A673 (cell line): ENCODE measurements around the gene ZNRF3. TPM values are rescaled to one million over a fixed set of nuclear protein-coding genes. Genes with fewer than 3 reads are reported as not detected.
A peak's percentile ranks its signal among the peaks of the same experiment; 100 is the strongest.

Experiments
- BruUV-seq: library from RNA; stranded (reverse); fragments of 400-500 nt; replicated peaks from 2 replicates; lab custom pipeline; 2021; lab: Mats Ljungman, UMichigan
- CTCF ChIA-PET: fragments of 300-600 bp; sonication (Branson Sonifier 250); formaldehyde crosslinking; loops from one replicate; lab custom pipeline; 2022; ENCODE audit warnings: antibody characterized with exemption; lab: Charles Lee
- POLR2A ChIA-PET: fragments of 300-600 bp; sonication (Branson Sonifier 250); formaldehyde crosslinking; loops from one replicate; lab custom pipeline; 2022; ENCODE audit warnings: antibody characterized with exemption; ENCODE audit not compliant: low non-redundant PET; lab: Charles Lee
- DNase-seq: peaks from one replicate; pipeline ENCODE4 v3.0.0-alpha.2; 2015; ENCODE audit warnings: low spot score
- H3K27ac ChIP-seq: fragments of 200-600 bp; sonication (generic); 2 replicates; pipeline ENCODE4 v1.5.1; 2016; ENCODE audit warnings: mixed run types, low read depth, mild to moderate bottlenecking, mixed read lengths, antibody characterized with exemption, low read length; ENCODE audit not compliant: poor library complexity, severe bottlenecking
- H3K27me3 ChIP-seq: fragments of 200-600 bp; sonication (generic); replicated peaks from 2 replicates; pipeline ENCODE4 v1.6.1; 2017; ENCODE audit warnings: mixed run types, low read depth, mild to moderate bottlenecking, mixed read lengths, antibody characterized with exemption, low read length; ENCODE audit not compliant: insufficient read depth, poor library complexity
- H3K36me3 ChIP-seq: fragments of 200-600 bp; sonication (generic); 2 replicates; pipeline ENCODE4 v1.6.1; 2016; ENCODE audit warnings: mixed run types, mild to moderate bottlenecking, mixed read lengths, antibody characterized with exemption, low read length; ENCODE audit not compliant: insufficient read depth, poor library complexity, severe bottlenecking
- H3K4me1 ChIP-seq: fragments of 200-600 bp; sonication (generic); 2 replicates; pipeline ENCODE4 v1.6.1; 2017; ENCODE audit warnings: mixed run types, mild to moderate bottlenecking, mixed read lengths, antibody characterized with exemption, low read length; ENCODE audit not compliant: insufficient read depth, poor library complexity, severe bottlenecking
- H3K4me3 ChIP-seq: fragments of 200-600 bp; sonication (generic); 2 replicates; pipeline ENCODE4 v1.5.1; 2016; ENCODE audit warnings: low read depth, mixed run types, mild to moderate bottlenecking, mixed read lengths, low read length; ENCODE audit not compliant: poor library complexity, severe bottlenecking
- H3K9me3 ChIP-seq: fragments of 200-600 bp; sonication (generic); 2 replicates; pipeline ENCODE4 v1.6.1; 2016; ENCODE audit warnings: mixed run types, low read depth, mild to moderate bottlenecking, mixed read lengths, antibody characterized with exemption, low read length; ENCODE audit not compliant: poor library complexity, severe bottlenecking
- CTCF ChIP-seq: fragments of 300-800, 200-600 bp; sonication (generic); conservative IDR thresholded peaks from 2 replicates; pipeline ENCODE4 v1.5.1; 2017; ENCODE audit warnings: low read depth, mild to moderate bottlenecking, antibody characterized with exemption, low read length, moderate library complexity, mixed read lengths
- EZH2 ChIP-seq: fragments of 200-600 bp; sonication (generic); IDR thresholded peaks from 2 replicates; pipeline ENCODE4 v1.6.1; 2017; ENCODE audit warnings: borderline replicate concordance, low read depth, mild to moderate bottlenecking, mixed read lengths, antibody characterized with exemption, low read length; ENCODE audit not compliant: poor library complexity, severe bottlenecking
- intact Hi-C: fragments of 100-400 bp; cut with micrococcal nuclease; formaldehyde crosslinking; loops from one replicate; pipeline ENCODE4 v1.10.0; 2022; ENCODE audit not compliant: unreplicated experiment
- total RNA-seq: library from RNA; stranded (reverse); gene quantifications from 2 replicates; pipeline ENCODE4 v1.2.3, GENCODE V29; 2021

ZNRF3 gene
- total RNA-seq, 1 experiment from 2014 or later, result 11.9 TPM

DNA sequence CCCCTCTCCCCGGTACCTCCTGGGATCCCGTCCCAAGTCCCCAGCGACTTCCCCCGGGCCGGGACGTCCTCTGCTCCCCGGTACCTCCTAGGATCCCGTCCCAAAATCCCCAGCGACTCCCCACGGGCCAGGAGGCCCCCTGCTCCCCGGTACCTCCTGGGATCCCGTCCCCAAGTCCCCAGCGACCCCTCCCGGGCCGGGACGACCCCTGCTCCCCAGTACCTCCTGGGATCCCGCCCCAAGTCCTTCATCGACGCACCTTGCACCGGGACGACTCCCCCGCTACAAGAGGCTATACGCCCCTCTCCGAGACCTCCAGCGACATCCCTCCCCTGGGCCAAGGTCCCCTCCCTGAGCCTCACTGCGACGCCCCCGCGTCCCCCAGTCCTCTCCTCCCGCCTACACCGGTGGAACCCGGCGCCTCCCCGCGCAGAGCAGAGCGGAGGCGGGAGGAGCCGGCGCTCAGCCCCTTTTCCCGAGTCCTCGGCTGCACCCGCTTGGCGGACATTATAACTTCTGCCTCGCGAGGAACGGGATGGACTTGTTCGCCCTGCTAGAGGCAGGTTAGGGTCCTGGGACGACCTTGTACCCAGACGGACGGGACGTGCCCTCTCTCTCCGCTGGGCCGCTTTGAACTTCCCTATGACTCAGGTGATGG lies 190.4 kb downstream of the ZNRF3 start:
- Histone ChIP-seq H3K9me3 (no peaks in the 10 kb centered on the region), H3K36me3 (no peaks in the 10 kb centered on the region), H3K4me3 (peak overlapping the region; percentile 71), H3K4me1 (peaks cover 16% of the 10 kb centered on the region), H3K27ac (no peak overlapping the region), H3K27me3 (no peaks in the 10 kb centered on the region)
- TF ChIP-seq EZH2, result no peak
- TF ChIP-seq CTCF, result no peak
- ChIA-PET CTCF (no interaction called here), POLR2A (no interaction called here)
- intact Hi-C loops, result loop anchor here (10.0 kb wide), 1 partner anchor 81 kb away; no protein-coding TSS in a partner anchor
- peak; percentile 49 for DNase-seq
- no TSS peak for BruUV-seq

DNA sequence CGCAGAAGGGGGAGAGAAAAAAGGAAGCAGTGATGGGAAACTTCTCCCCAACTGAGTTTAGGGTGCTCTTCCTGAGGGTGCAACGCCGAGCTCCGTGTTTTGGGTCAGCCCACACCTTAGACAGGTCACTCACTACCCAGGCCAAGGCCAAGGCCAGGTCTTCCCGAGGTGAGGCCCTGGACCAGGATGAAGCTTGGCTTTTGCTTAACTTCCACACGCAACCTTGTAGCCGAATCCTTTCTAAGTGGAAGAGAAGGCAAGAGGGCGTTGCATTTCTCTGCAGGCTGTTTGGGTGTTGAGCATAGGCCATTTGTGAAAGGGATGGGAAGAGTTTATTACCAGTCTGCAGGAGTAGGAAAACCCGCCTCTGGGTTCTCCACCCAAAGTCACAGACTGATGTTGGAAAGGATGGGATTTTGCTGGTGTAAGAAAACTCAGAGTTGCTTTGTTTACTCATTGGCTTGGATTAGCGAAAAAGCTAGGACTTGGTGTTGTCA lies 191.0 kb downstream of the ZNRF3 start:
- Histone ChIP-seq H3K36me3 (no peaks in the 10 kb centered on the region), H3K27ac (no peak overlapping the region), H3K27me3 (no peaks in the 10 kb centered on the region), H3K4me3 (peak overlapping the region; percentile 71), H3K9me3 (no peaks in the 10 kb centered on the region), H3K4me1 (peaks cover 22% of the 10 kb centered on the region)
- BruUV-seq, result no TSS peak
- no peak for TF ChIP-seq CTCF
- TF ChIP-seq EZH2, result no peak
- DNase-seq, result no peak
- intact Hi-C loops, result loop anchor here (10.0 kb wide), 1 partner anchor 80 kb away; no protein-coding TSS in a partner anchor
- ChIA-PET CTCF (no interaction called here), POLR2A (no interaction called here)

GRCh38 chr22:29078036-29078868 lies 194.9 kb downstream of the ZNRF3 start:
- intact Hi-C loops, result loop anchor here (10.0 kb wide), 1 partner anchor 77 kb away; no protein-coding TSS in a partner anchor
- no peak overlapping the region for H3K4me3 ChIP-seq
- ChIA-PET POLR2A (no interaction called here), CTCF (interaction anchor here (0.6 kb wide), 1 partner anchor 86 kb away, joined by 10 read pairs; no protein-coding TSS in a partner anchor)
- no peaks in the 10 kb centered on the region for H3K9me3 ChIP-seq
- no peaks in the 10 kb centered on the region for H3K36me3 ChIP-seq
- no peak for TF ChIP-seq EZH2
- peak; percentile 37; the same call in 1 of the 2 replicates for TF ChIP-seq CTCF
- peaks cover 47% of the 10 kb centered on the region for H3K4me1 ChIP-seq
- H3K27ac ChIP-seq, result peak overlapping the region; percentile 50
- H3K27me3 ChIP-seq, result no peaks in the 10 kb centered on the region
- no peak for DNase-seq
- BruUV-seq, result no TSS peak
